ENCODE results near the gene KCTD19. TPM values are rescaled to one million over a fixed set of nuclear protein-coding genes. Genes with fewer than 3 reads are reported as not detected.

KCTD19 gene
- not detected in 2 replicates for total RNA-seq (ENCODE audit: low replicate concordance)

GRCh38 chr16:67326472-67327309 lies at the start of gene KCTD19, which contains the start of gene LRRC36:
KCTD19 (minus strand) TSS chr16:67326741; CDS start chr16:67326707, 34 bp downstream.
LRRC36 (plus strand) TSS chr16:67326815; CDS start chr16:67326863, 48 bp downstream.

GRCh38 chr16:67279296-67280089 lies 47.0 kb downstream of the KCTD19 start, which contains the start of gene PLEKHG4:
PLEKHG4 (plus strand) TSS chr16:67279532; CDS start chr16:67280045, 513 bp downstream.

GRCh38 chr16:67248401-67249177 lies 78.0 kb downstream of the KCTD19 start, which contains the start of gene SLC9A5:
SLC9A5 (plus strand) TSS chr16:67248979; CDS start chr16:67249015, 36 bp downstream.

GRCh38 chr16:67247192-67248072 lies 79.1 kb downstream of the KCTD19 start, which contains the start of gene FHOD1:
FHOD1 (minus strand) TSS chr16:67247481; CDS start chr16:67247410, 71 bp downstream.

Other genes with a start within 250 kb of the KCTD19 start
- gene PHAF1, start 216.8 kb downstream of the KCTD19 start, total RNA-seq (ENCODE audit: low replicate concordance): 9.6 and 12.0 TPM in 2 replicates
- 26.5 and 26.8 TPM in 2 replicates for gene B3GNT9, start 175.7 kb downstream of the KCTD19 start, total RNA-seq (ENCODE audit: low replicate concordance)
- 19.4 TPM in 2 replicates for gene TRADD, start 166.8 kb downstream of the KCTD19 start, total RNA-seq (ENCODE audit: low replicate concordance)
- 7.2 and 8.4 TPM in 2 replicates for gene FBXL8, start 166.8 kb downstream of the KCTD19 start, total RNA-seq (ENCODE audit: low replicate concordance)
- 2.9 and 31.7 TPM in 2 replicates for gene HSF4, start 162.0 kb downstream of the KCTD19 start, total RNA-seq (ENCODE audit: low replicate concordance)
- 18.0 and 38.0 TPM in 2 replicates for gene NOL3, start 156.2 kb downstream of the KCTD19 start, total RNA-seq (ENCODE audit: low replicate concordance)
- 12.7 and 20.0 TPM in 2 replicates for gene MATCAP1, start 142.8 kb downstream of the KCTD19 start, total RNA-seq (ENCODE audit: low replicate concordance)
- gene EXOC3L1, start 136.6 kb downstream of the KCTD19 start, total RNA-seq (ENCODE audit: low replicate concordance): 0.47 TPM in 1 of 2 replicates, not detected in the other
- gene E2F4, start 134.6 kb downstream of the KCTD19 start, total RNA-seq (ENCODE audit: low replicate concordance): 27.5 and 31.9 TPM in 2 replicates
- gene ELMO3, start 127.6 kb downstream of the KCTD19 start, total RNA-seq (ENCODE audit: low replicate concordance): 0.12 and 0.45 TPM in 2 replicates
- 34.5 and 36.6 TPM in 2 replicates for gene TMEM208, start 99.6 kb downstream of the KCTD19 start, total RNA-seq (ENCODE audit: low replicate concordance)
- gene FHOD1, start 79.3 kb downstream of the KCTD19 start, total RNA-seq (ENCODE audit: low replicate concordance): 7.4 and 11.6 TPM in 2 replicates
- gene SLC9A5, start 77.8 kb downstream of the KCTD19 start, total RNA-seq (ENCODE audit: low replicate concordance): 0.23 and 1.5 TPM in 2 replicates
- gene PLEKHG4, start 47.2 kb downstream of the KCTD19 start, total RNA-seq (ENCODE audit: low replicate concordance): 2.0 and 11.7 TPM in 2 replicates
- not detected in 2 replicates for gene LRRC36, start 74 bp upstream of the KCTD19 start, total RNA-seq (ENCODE audit: low replicate concordance)
- 1.5 and 2.3 TPM in 2 replicates for gene TPPP3, start 66.8 kb upstream of the KCTD19 start, total RNA-seq (ENCODE audit: low replicate concordance)
- gene ZDHHC1, start 89.7 kb upstream of the KCTD19 start, total RNA-seq (ENCODE audit: low replicate concordance): 2.8 and 4.3 TPM in 2 replicates
- gene HSD11B2, start 104.4 kb upstream of the KCTD19 start, total RNA-seq (ENCODE audit: low replicate concordance): not detected in 2 replicates
- gene ATP6V0D1, start 154.4 kb upstream of the KCTD19 start, total RNA-seq (ENCODE audit: low replicate concordance): 108 and 157 TPM in 2 replicates
- 0.08 TPM in 1 of 2 replicates, not detected in the other for gene AGRP, start 156.8 kb upstream of the KCTD19 start, total RNA-seq (ENCODE audit: low replicate concordance)
- 23.1 and 23.3 TPM in 2 replicates for gene RIPOR1, start 202.1 kb upstream of the KCTD19 start, total RNA-seq (ENCODE audit: low replicate concordance)
- 14.2 and 14.7 TPM in 2 replicates for gene CTCF, start 235.8 kb upstream of the KCTD19 start, total RNA-seq (ENCODE audit: low replicate concordance)